HFFc6 (cell line): Measurements from ENCODE around the gene KCND1. TPM values are rescaled to one million over a fixed set of nuclear protein-coding genes. Genes with fewer than 3 reads are reported as not detected.

ENCODE experiments used
- DNase-seq: peaks from one replicate; pipeline ENCODE4 v3.0.0-alpha.2; 2018
- H3K27ac Mint-ChIP-seq: 2 replicates; pipeline ENCODE4 v1.8.0; 2020; ENCODE audit warnings: mild to moderate bottlenecking, mixed read lengths
- H3K27me3 Mint-ChIP-seq: 2 replicates; pipeline ENCODE4 v1.8.0; 2021; ENCODE audit warnings: mild to moderate bottlenecking, moderate library complexity, mixed read lengths; ENCODE audit not compliant: insufficient read depth
- H3K36me3 Mint-ChIP-seq: 2 replicates; pipeline ENCODE4 v1.8.0; 2021; ENCODE audit warnings: low read depth, mixed read lengths
- H3K4me1 Mint-ChIP-seq: 2 replicates; pipeline ENCODE4 v1.8.0; 2020; ENCODE audit warnings: low read depth, mixed read lengths
- H3K4me3 Mint-ChIP-seq: 2 replicates; pipeline ENCODE4 v1.8.0; 2020; ENCODE audit warnings: mild to moderate bottlenecking, moderate library complexity, mixed read lengths
- H3K9me3 Mint-ChIP-seq: 2 replicates; pipeline ENCODE4 v1.8.0; 2020; ENCODE audit warnings: mild to moderate bottlenecking, mixed read lengths
- CTCF ChIP-seq: fragments of 200-600 bp; sonication (generic); IDR thresholded peaks from 2 replicates; pipeline ENCODE4 v1.5.0; 2021; ENCODE audit warnings: antibody characterized with exemption, mild to moderate bottlenecking
- total RNA-seq, 6 experiments: library from RNA; stranded (reverse); fragmentation: NEBNext Ultra II Directional; extraction: Animal tissue kit (Norgen Biotek cat#: 25700); gene quantifications; 2 replicates in 1 of 6; 3 replicates in 5 of 6; pipeline ENCODE4 v1.2.3, GENCODE V29; 2021

The KCND1 gene
- total RNA-seq, 6 experiments from 2014 or later, result 3.0 to 6.2 (median 5.4) TPM

DNA sequence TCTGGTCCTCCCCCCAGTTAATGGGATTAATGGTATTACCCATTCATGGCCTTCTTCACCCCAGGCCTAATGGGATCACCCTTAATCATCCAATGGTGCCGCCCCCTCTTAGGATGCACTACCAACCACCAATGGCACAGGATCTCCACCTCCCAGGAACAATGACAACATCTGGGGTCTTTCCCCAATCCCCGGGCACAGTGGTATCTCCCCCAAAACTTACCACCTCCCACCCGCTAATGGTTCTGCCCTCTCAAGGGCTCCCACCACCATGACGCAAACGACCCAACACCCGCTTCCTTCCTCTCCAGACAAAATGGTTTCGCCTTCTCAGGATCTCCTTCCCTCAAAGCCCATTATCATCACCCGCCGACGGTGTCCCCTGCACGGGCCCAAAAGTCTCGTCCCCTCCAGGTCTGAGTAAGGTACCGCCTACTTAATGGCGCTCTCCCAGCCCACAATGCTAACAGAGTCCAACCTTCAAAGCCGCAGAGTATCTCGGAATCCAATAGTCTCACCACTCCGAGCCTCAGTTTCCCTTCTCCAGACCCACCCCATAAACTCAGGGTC is 30.0 kb upstream of the KCND1 start:
- no peak for TF ChIP-seq CTCF
- Mint-ChIP-seq H3K36me3 (peaks cover 21% of the 10 kb centered on the region; the same call in 1 of the 2 replicates), H3K27ac (peak overlapping the region; percentile 96), H3K9me3 (no peaks in the 10 kb centered on the region), H3K27me3 (no peaks in the 10 kb centered on the region; the same call in 1 of the 2 replicates), H3K4me1 (peaks cover 12% of the 10 kb centered on the region), H3K4me3 (peak overlapping the region; percentile 100)
- DNase-seq, result peak; percentile 9

GRCh38 chrX:49000636-49001035 is 29.0 kb upstream of the KCND1 start:
- no peaks in the 10 kb centered on the region; the same call in 1 of the 2 replicates for H3K27me3 Mint-ChIP-seq

GRCh38 chrX:48999030-48999429 is 27.4 kb upstream of the KCND1 start:
- Mint-ChIP-seq H3K36me3 (peaks cover 29% of the 10 kb centered on the region; the same call in 1 of the 2 replicates), H3K4me1 (peaks cover 12% of the 10 kb centered on the region), H3K27ac (no peak overlapping the region), H3K4me3 (no peak overlapping the region), H3K9me3 (no peaks in the 10 kb centered on the region), H3K27me3 (no peaks in the 10 kb centered on the region; the same call in 1 of the 2 replicates)
- DNase-seq, result no peak
- no peak for TF ChIP-seq CTCF

More at GRCh38 chrX:49000636-49001035, 29.0 kb upstream of the KCND1 start:
- no peak overlapping the region for H3K27ac Mint-ChIP-seq
- H3K9me3 Mint-ChIP-seq, result no peaks in the 10 kb centered on the region
- no peak for DNase-seq
- no peak overlapping the region for H3K4me3 Mint-ChIP-seq
- TF ChIP-seq CTCF, result no peak
- peaks cover 12% of the 10 kb centered on the region for H3K4me1 Mint-ChIP-seq
- peaks cover 23% of the 10 kb centered on the region; the same call in 1 of the 2 replicates for H3K36me3 Mint-ChIP-seq

- H3K27ac Mint-ChIP-seq, result no peak overlapping the region
- DNase-seq, result no peak
- TF ChIP-seq CTCF, result no peak
- H3K4me3 Mint-ChIP-seq, result no peak overlapping the region
- peaks cover 29% of the 10 kb centered on the region; the same call in 1 of the 2 replicates for H3K36me3 Mint-ChIP-seq
- H3K4me1 Mint-ChIP-seq, result peaks cover 12% of the 10 kb centered on the region
- no peaks in the 10 kb centered on the region for H3K9me3 Mint-ChIP-seq
- no peaks in the 10 kb centered on the region; the same call in 1 of the 2 replicates for H3K27me3 Mint-ChIP-seq
Observed at GRCh38 chrX:48998391-48998790, 26.7 kb upstream of the KCND1 start.

GRCh38 chrX:48997865-48998264 is 26.2 kb upstream of the KCND1 start:
- H3K4me1 Mint-ChIP-seq, result peaks cover 12% of the 10 kb centered on the region
- H3K27me3 Mint-ChIP-seq, result no peaks in the 10 kb centered on the region; the same call in 1 of the 2 replicates
- H3K27ac Mint-ChIP-seq, result no peak overlapping the region
- no peaks in the 10 kb centered on the region for H3K9me3 Mint-ChIP-seq
- no peak for TF ChIP-seq CTCF
- no peak for DNase-seq
- H3K36me3 Mint-ChIP-seq, result peaks cover 29% of the 10 kb centered on the region; the same call in 1 of the 2 replicates
- no peak overlapping the region for H3K4me3 Mint-ChIP-seq
